ENCODE results near the gene GABBR2.

DNA sequence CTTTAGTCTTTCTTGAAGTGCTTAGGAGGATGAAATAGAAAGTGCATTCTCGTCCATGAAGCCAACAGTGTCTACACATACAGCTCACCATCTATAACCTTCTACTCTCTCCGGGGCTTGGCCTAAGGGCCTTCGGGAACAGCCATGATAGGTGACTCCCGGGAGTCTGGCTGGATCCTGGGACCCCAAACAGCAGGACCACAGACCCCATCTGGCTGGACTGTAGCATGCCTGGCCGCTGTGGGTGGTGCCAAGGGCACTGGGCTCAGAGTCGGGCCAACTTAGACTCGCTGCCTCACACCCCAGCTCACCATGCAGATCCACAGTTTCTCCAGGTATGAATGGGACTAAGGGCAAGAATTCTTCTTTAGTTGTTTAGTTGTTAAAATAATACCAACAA is 16.3 kb downstream of the GABBR2 start:
- TF ChIP-seq, protein P1, sequence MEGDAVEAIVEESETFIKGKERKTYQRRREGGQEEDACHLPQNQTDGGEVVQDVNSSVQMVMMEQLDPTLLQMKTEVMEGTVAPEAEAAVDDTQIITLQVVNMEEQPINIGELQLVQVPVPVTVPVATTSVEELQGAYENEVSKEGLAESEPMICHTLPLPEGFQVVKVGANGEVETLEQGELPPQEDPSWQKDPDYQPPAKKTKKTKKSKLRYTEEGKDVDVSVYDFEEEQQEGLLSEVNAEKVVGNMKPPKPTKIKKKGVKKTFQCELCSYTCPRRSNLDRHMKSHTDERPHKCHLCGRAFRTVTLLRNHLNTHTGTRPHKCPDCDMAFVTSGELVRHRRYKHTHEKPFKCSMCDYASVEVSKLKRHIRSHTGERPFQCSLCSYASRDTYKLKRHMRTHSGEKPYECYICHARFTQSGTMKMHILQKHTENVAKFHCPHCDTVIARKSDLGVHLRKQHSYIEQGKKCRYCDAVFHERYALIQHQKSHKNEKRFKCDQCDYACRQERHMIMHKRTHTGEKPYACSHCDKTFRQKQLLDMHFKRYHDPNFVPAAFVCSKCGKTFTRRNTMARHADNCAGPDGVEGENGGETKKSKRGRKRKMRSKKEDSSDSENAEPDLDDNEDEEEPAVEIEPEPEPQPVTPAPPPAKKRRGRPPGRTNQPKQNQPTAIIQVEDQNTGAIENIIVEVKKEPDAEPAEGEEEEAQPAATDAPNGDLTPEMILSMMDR (conservative IDR thresholded peaks at IDR 0.05; ENCODE audit: low read depth in 2 of 2) = no peak
- TF ChIP-seq, protein P2, sequence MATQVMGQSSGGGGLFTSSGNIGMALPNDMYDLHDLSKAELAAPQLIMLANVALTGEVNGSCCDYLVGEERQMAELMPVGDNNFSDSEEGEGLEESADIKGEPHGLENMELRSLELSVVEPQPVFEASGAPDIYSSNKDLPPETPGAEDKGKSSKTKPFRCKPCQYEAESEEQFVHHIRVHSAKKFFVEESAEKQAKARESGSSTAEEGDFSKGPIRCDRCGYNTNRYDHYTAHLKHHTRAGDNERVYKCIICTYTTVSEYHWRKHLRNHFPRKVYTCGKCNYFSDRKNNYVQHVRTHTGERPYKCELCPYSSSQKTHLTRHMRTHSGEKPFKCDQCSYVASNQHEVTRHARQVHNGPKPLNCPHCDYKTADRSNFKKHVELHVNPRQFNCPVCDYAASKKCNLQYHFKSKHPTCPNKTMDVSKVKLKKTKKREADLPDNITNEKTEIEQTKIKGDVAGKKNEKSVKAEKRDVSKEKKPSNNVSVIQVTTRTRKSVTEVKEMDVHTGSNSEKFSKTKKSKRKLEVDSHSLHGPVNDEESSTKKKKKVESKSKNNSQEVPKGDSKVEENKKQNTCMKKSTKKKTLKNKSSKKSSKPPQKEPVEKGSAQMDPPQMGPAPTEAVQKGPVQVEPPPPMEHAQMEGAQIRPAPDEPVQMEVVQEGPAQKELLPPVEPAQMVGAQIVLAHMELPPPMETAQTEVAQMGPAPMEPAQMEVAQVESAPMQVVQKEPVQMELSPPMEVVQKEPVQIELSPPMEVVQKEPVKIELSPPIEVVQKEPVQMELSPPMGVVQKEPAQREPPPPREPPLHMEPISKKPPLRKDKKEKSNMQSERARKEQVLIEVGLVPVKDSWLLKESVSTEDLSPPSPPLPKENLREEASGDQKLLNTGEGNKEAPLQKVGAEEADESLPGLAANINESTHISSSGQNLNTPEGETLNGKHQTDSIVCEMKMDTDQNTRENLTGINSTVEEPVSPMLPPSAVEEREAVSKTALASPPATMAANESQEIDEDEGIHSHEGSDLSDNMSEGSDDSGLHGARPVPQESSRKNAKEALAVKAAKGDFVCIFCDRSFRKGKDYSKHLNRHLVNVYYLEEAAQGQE (IDR thresholded peaks at IDR 0.05; ENCODE audit: unreplicated experiment) = no peak
- TF ChIP-seq EZH2 (IDR thresholded peaks at IDR 0.05; ENCODE audit: low read depth, unreplicated experiment) (no peak), EZH2phosphoT487 (IDR thresholded peaks at IDR 0.05; ENCODE audit: unreplicated experiment) (no peak), JUNB (IDR thresholded peaks at IDR 0.05; ENCODE audit: unreplicated experiment) (no peak), POLR2AphosphoS5 (IDR thresholded peaks at IDR 0.05; ENCODE audit: low read depth) (no peak), CREB1 (CRISPR knock-in tag; IDR thresholded peaks at IDR 0.05; ENCODE audit: low read depth) (no peak), ZNF331 (CRISPR knock-in tag; IDR thresholded peaks at IDR 0.05; ENCODE audit: low read depth) (no peak), NANOG (IDR thresholded peaks at IDR 0.05; ENCODE audit: borderline replicate concordance) (no peak), ZNF114 (CRISPR knock-in tag; IDR thresholded peaks at IDR 0.05) (no peak), STAT1 (IDR thresholded peaks at IDR 0.05; ENCODE audit: unreplicated experiment) (no peak)
- TF ChIP-seq, protein P3, sequence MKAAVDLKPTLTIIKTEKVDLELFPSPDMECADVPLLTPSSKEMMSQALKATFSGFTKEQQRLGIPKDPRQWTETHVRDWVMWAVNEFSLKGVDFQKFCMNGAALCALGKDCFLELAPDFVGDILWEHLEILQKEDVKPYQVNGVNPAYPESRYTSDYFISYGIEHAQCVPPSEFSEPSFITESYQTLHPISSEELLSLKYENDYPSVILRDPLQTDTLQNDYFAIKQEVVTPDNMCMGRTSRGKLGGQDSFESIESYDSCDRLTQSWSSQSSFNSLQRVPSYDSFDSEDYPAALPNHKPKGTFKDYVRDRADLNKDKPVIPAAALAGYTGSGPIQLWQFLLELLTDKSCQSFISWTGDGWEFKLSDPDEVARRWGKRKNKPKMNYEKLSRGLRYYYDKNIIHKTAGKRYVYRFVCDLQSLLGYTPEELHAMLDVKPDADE (IDR thresholded peaks at IDR 0.05) = no peak

Data from GM23338 (cell line).